WI38 (cell line): ENCODE results near the gene EVA1A.

Experiments used
- H3K4me3 ChIP-seq: 2 replicates; pipeline ENCODE4 v1.5.1; 2011; ENCODE audit warnings: low read depth, mild to moderate bottlenecking, control low read depth, low read length
- TF ChIP-seq, protein P1 (sequence below): IDR thresholded peaks from 2 replicates; pipeline ENCODE4 v1.5.1; 2012; ENCODE audit warnings: low read depth, mild to moderate bottlenecking, control low read depth, low read length

EVA1A gene

DNA sequence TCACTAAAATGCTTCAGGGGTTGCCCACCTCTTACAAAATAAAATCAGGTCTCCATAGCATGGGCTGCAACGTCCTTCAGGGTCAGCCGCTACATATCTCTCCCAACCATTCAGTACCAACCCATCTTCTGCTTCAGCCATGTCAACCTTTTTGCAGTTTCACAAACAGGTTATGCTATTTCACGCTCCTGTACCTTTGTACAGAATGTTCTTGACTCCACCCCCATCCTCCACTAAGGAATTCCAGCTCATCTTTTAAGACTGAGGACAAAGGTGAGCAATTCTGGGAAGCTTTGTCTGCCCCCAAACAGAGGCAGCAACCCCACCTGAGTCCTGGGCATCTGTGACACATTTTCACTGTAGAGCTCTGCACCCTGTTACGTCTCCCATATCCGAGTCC lies 8.8 kb upstream of the EVA1A start:
- TF ChIP-seq, protein P1, sequence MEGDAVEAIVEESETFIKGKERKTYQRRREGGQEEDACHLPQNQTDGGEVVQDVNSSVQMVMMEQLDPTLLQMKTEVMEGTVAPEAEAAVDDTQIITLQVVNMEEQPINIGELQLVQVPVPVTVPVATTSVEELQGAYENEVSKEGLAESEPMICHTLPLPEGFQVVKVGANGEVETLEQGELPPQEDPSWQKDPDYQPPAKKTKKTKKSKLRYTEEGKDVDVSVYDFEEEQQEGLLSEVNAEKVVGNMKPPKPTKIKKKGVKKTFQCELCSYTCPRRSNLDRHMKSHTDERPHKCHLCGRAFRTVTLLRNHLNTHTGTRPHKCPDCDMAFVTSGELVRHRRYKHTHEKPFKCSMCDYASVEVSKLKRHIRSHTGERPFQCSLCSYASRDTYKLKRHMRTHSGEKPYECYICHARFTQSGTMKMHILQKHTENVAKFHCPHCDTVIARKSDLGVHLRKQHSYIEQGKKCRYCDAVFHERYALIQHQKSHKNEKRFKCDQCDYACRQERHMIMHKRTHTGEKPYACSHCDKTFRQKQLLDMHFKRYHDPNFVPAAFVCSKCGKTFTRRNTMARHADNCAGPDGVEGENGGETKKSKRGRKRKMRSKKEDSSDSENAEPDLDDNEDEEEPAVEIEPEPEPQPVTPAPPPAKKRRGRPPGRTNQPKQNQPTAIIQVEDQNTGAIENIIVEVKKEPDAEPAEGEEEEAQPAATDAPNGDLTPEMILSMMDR = no peak
- H3K4me3 ChIP-seq = no peak overlapping the region

DNA sequence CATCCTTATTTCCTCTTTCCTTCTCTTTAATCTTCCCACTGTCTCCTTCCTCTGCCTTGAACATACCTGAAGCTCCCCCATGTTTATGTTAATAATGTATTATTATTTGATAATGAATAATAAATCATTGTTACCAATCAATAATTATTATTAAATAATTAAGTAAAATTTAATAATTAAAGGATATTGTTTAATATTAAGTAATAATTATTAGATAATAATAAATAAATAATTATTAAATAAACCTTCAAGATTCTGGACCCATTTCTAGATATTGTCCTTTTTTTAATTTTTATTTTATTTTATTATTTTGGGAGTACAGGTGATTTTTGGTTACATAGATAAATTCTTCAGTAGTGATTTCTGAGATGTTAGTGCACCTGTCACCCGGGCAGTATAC lies 7.4 kb upstream of the EVA1A start:
- TF ChIP-seq, protein P1 = no peak

DNA sequence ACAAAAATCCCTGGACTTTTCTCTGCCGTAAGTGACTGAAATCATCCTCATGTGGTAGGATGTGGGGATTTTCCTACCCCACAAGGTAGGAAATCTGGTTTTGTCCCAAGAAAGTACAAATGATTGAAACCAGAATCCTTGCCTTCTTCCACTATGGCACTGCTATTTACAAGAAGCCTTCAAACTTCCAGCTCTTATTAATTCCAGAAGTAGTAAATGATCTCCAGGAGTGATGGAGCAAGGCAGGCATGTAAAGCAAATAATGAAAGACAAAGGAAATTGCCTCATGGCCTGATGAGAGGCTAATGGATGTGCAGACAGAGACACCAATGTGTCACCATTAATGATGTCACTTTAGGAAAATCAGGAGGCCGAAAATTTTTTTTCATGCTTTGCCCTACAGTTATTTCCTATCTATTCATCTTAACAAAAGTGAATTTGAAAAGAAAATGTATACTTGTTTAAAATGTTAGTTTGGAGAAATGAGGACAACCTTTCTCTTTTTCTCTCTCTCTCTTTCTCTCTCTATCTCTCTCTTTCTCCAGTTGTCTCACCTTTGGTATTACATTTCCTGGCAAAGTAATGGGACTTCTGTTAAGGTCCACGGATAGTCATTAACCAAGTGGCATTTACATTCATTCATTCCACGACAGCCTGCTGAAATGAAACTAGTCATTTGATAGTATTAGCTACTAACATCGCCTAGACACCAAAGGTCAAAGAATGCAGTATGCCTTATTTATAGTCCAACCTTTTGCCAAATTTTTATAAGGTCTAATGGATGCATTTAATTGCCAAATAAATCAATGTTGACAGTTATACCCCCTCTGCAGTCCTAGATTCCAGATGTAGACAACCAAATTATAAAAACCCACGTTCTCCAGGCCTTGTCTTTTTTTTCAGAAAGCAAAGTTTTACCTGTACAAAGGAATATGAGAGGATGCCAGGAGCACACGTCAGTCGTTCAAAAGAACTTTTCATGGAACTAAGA lies 5.0 kb upstream of the EVA1A start:
- TF ChIP-seq, protein P1 = no peak
- H3K4me3 ChIP-seq = no peak overlapping the region

More for the DNA sequence above, 7.4 kb upstream of the EVA1A start:
- no peak overlapping the region for H3K4me3 ChIP-seq

DNA sequence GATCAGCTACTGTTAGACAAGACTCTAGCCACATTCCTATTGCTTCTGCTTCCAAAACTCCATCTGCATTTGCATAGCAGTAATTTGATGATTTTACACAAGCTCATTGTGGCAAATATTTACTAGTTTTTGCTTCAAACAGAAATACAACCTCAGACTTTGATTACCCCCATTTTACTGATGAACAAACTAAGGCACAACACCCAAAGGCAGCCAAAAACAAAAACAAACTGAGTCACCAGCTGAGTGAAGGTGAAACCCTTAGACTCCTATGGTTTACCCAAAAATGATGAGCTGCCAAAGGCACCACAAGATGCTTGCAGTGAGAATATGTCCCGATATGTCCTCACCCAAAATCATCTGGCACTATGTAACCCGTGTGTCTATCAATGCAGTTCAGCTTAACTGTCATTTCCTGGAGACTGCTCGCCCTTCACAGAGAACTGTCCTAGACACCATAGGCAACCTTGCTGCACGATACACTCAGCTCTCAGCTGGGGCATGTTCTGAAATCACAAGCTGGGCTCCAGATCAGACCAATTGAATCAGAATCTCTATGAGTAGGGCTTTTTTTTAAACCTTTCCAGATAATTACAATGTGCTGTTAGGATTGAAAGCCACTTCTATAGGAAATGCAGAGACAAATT lies 4.1 kb upstream of the EVA1A start:
- H3K4me3 ChIP-seq = no peak overlapping the region
- TF ChIP-seq, protein P1 = no peak

DNA sequence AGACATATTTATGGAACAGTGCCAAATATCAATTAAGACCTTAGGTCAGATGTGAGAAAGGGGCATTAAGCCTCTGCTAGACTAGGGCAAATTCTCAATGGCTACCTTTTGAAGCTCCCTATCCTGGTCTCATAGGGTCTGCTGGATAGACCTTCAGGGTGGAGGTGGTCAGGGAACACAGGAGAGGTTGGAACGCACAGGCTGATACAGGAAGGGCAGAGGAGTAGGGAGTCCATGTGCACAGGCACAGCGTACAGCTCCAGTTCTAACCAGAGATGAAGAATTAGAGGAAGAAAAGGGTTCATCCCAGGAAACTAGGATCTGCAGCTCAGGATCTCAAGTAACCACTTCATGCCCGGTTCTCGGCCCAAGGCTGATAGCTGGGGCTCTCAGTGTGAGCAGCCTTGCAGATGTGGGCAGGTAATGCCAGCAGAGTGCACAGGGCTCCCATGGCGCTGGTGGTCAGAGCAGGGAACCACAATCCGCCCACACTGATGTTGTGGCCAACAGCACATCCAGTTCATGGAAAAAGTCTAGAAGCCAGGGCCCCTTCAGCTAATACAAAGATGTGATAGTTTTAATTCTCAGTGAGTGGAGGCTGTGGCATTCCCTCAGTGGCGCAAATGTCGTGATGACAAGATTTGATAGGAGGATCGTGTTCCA lies 3.4 kb upstream of the EVA1A start:
- TF ChIP-seq, protein P1 = no peak
- H3K4me3 ChIP-seq = no peak overlapping the region

DNA sequence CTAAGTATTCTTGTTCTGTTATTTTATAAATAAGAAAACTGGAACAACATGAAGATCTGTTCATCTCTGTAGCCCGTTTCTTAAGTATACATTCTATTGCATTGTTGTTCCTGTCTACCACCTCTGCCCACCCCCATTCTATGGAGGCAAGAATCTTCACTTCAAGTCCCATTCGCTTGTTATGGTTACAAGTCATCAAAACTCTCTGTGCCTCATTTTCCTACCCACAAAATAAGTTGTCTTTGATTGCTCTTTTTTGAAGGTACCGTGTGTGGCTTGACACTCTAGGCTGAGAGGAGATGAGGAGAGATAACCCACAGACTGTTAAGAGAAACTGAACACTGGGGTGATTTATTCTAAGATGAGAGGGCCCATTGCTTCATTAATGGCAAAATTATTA lies 2.9 kb upstream of the EVA1A start:
- no peak overlapping the region for H3K4me3 ChIP-seq
- TF ChIP-seq, protein P1 = no peak
